22Rv1 (cell line): ENCODE data around the gene AFDN.

Experiments used
- CTCF ChIP-seq: fragments of 450-650 bp; IDR thresholded peaks from 2 replicates; pipeline ENCODE4 v1.5.1; 2017; ENCODE audit warnings: mild to moderate bottlenecking
- ZFX ChIP-seq: fragments of 450-650 bp; IDR thresholded peaks from 2 replicates; pipeline ENCODE4 v1.6.1; 2017; ENCODE audit warnings: antibody characterized with exemption, borderline replicate concordance

- TF ChIP-seq CTCF (no peak), ZFX (no peak)
Measured at GRCh38 chr6:167993831-167994230, 167.1 kb downstream of the AFDN start.
